Measurements from ENCODE around the gene PRKCB.

The PRKCB gene

DNA sequence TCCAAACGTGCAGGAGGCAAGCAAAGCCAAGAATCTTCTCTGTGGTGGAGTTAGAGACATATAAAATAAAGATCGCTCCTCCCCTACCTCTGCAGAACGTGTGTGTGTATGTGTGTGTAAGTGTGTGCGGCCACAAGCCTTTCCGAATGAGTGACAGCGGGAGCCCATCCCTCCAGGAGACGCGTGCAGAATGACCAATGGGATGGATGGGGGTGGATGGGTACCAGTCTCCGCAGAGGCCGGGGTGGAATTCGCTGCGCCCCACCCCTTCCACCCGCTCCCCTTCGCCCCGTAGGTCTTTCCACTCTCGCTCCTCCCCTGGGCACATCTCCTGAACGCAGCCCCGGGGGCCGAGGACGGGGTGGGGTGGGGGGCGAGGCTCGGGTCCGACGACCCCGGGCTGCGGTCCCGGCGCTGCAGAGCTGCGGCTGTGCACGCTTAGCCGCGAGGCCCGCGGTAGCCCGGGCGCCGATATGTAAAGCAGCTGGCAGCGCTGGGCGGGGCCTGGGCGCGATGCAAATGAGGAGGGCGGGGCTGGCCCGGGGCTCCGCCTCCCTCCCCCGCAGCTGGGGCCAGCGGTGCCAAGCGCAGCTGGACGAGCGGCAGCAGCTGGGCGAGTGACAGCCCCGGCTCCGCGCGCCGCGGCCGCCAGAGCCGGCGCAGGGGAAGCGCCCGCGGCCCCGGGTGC is at the start of gene PRKCB:
PRKCB (plus strand) TSS at position 594 of the 688 bp plus-strand sequence.
- no peaks in the 10 kb centered on the region for H3K27me3 ChIP-seq (ENCODE audit: control insufficient read depth, insufficient read depth, low read length)
- no peaks in the 10 kb centered on the region for H3K36me3 ChIP-seq (ENCODE audit: control insufficient read depth, insufficient read depth, low read length)
- H2AFZ ChIP-seq: peak within 1 kb of the TSS; percentile 33
- H3K4me2 ChIP-seq (ENCODE audit: low read length): peak within 1 kb of the TSS; percentile 44
- H3K4me1 ChIP-seq: no peaks in the 10 kb centered on the region
- no peaks in the 10 kb centered on the region for H3K79me2 ChIP-seq
- H3K9me3 ChIP-seq (ENCODE audit: control insufficient read depth, low read length): no peaks in the 10 kb centered on the region
- TF ChIP-seq, protein P1, sequence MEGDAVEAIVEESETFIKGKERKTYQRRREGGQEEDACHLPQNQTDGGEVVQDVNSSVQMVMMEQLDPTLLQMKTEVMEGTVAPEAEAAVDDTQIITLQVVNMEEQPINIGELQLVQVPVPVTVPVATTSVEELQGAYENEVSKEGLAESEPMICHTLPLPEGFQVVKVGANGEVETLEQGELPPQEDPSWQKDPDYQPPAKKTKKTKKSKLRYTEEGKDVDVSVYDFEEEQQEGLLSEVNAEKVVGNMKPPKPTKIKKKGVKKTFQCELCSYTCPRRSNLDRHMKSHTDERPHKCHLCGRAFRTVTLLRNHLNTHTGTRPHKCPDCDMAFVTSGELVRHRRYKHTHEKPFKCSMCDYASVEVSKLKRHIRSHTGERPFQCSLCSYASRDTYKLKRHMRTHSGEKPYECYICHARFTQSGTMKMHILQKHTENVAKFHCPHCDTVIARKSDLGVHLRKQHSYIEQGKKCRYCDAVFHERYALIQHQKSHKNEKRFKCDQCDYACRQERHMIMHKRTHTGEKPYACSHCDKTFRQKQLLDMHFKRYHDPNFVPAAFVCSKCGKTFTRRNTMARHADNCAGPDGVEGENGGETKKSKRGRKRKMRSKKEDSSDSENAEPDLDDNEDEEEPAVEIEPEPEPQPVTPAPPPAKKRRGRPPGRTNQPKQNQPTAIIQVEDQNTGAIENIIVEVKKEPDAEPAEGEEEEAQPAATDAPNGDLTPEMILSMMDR (IDR thresholded peaks at IDR 0.05): no peak
- no peak within 1 kb of the TSS for H3K4me3 ChIP-seq (ENCODE audit: low read depth, low read length)
- H3K27ac ChIP-seq: no peak within 1 kb of the TSS
- no peak within 1 kb of the TSS for H3K9ac ChIP-seq

DNA sequence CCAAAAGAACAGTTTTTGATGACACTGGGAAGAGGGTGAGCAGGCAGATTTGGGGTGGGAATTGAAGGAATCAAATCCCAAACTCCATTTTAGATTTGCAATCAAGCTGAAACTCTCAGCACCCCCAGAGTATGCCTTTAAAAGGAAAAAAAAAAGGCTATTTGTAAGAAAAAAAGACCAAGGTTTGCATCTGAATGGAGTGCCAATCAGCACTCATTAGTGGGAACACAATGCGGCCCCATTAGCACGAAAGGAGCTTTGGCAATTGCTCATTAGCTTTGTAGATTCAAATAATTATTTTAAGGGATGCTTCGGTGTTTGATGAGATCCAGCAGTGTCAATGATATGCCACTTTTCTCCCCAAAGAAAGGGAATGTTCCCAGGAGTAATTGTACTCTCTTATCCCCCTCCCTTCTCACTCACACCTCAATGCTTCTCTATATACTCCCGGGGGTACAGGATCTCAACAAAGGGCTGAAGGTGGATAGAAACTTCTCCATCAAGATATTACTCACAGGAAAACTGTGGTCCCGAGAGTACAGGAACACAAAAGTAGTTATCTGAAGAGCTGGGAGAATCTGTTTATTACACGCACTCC is 48.7 kb upstream of the PRKCB start:
- no peak overlapping the region for H3K4me2 ChIP-seq (ENCODE audit: low read length)

DNA sequence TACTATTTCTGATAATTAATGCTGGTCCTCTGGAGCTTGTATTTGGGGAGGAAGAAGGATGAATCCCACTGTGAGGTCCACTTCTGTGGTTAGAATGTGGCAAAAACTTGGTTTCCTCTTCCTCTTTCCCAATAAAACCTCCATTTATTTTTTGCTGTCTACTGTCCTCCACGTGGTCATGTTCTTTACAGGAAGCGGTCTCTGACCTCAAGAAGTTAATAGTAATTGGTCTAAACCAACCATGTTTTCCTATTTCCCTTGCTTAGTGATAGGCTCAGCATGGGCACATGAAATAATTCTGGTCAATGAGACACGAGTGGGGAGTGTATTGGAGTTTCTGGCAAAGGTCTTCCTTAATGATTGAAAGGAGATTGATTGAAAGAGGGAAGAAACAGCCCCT is 47.1 kb upstream of the PRKCB start:
- no peak overlapping the region for H3K4me2 ChIP-seq (ENCODE audit: low read length)
- no peak overlapping the region for H3K27ac ChIP-seq
- TF ChIP-seq, protein P1 (IDR thresholded peaks at IDR 0.05): no peak
- no peak overlapping the region for H3K9ac ChIP-seq
- H3K4me1 ChIP-seq: no peaks in the 10 kb centered on the region
- H3K9me3 ChIP-seq (ENCODE audit: control insufficient read depth, low read length): no peaks in the 10 kb centered on the region
- no peak overlapping the region for H2AFZ ChIP-seq
- H3K27me3 ChIP-seq (ENCODE audit: control insufficient read depth, insufficient read depth, low read length): no peaks in the 10 kb centered on the region
- H3K36me3 ChIP-seq (ENCODE audit: control insufficient read depth, insufficient read depth, low read length): no peaks in the 10 kb centered on the region
- H3K4me3 ChIP-seq (ENCODE audit: low read depth, low read length): no peak overlapping the region
- H3K79me2 ChIP-seq: no peaks in the 10 kb centered on the region

More for the DNA sequence above, 48.7 kb upstream of the PRKCB start:
- Histone ChIP-seq H3K9ac (no peak overlapping the region), H3K27ac (no peak overlapping the region), H3K27me3 (ENCODE audit: control insufficient read depth, insufficient read depth, low read length) (no peaks in the 10 kb centered on the region), H2AFZ (no peak overlapping the region), H3K36me3 (ENCODE audit: control insufficient read depth, insufficient read depth, low read length) (no peaks in the 10 kb centered on the region), H3K4me1 (no peaks in the 10 kb centered on the region), H3K79me2 (no peaks in the 10 kb centered on the region), H3K9me3 (ENCODE audit: control insufficient read depth, low read length) (no peaks in the 10 kb centered on the region), H3K4me3 (ENCODE audit: low read depth, low read length) (no peak overlapping the region)
- TF ChIP-seq, protein P1 (IDR thresholded peaks at IDR 0.05): no peak

DNA sequence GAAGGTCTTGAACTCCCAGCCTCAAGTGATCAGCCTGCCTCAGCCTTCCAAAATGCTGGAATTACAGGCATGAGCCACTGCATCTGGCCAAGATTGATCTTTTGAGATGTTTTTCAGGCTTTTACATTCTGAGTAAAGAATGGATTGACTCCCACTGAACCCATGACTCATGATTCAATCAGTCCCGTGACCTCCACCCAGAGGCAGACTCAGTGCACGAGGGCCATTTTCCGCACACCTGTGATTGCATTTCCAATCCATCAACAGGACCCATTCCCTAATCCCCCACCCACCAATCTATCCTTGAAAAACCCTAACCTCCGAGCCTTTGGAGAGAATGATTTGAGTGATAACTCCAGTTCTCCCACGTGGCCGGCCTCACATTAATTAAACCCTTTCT is 40.4 kb upstream of the PRKCB start:
- no peaks in the 10 kb centered on the region for H3K36me3 ChIP-seq (ENCODE audit: control insufficient read depth, insufficient read depth, low read length)
- H3K79me2 ChIP-seq: no peaks in the 10 kb centered on the region
- TF ChIP-seq, protein P1 (IDR thresholded peaks at IDR 0.05): no peak
- H3K27ac ChIP-seq: no peak overlapping the region
- no peak overlapping the region for H3K4me3 ChIP-seq (ENCODE audit: low read depth, low read length)
- no peak overlapping the region for H3K9ac ChIP-seq
- H3K4me1 ChIP-seq: no peaks in the 10 kb centered on the region
- no peak overlapping the region for H3K4me2 ChIP-seq (ENCODE audit: low read length)
- H3K27me3 ChIP-seq (ENCODE audit: control insufficient read depth, insufficient read depth, low read length): no peaks in the 10 kb centered on the region
- no peaks in the 10 kb centered on the region for H3K9me3 ChIP-seq (ENCODE audit: control insufficient read depth, low read length)
- H2AFZ ChIP-seq: no peak overlapping the region

DNA sequence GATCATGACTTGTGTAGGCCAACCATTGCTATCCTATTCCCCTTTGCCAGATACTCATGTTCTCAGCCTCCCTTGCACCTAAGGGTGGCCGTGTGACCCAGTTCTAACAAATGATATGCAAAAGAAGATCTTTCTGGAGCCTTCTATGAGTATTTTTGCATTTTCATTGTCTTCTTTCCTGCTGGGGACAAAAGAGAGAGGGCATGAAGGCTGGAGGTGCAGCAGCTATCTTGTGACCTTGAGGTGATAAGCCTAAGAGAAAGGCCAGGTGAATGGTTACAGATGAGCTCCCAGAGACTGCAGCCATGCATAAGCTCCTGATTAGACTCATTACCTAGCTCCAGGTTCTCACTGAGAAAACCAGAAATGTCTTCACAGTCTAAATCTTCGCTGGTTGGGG is 38.8 kb upstream of the PRKCB start:
- Histone ChIP-seq H3K27me3 (ENCODE audit: control insufficient read depth, insufficient read depth, low read length) (no peaks in the 10 kb centered on the region), H3K4me2 (ENCODE audit: low read length) (no peak overlapping the region)
- TF ChIP-seq, protein P1 (IDR thresholded peaks at IDR 0.05): no peak

More for the DNA sequence above, 38.8 kb upstream of the PRKCB start:
- Histone ChIP-seq H3K9me3 (ENCODE audit: control insufficient read depth, low read length) (no peaks in the 10 kb centered on the region), H3K9ac (no peak overlapping the region), H3K36me3 (ENCODE audit: control insufficient read depth, insufficient read depth, low read length) (no peaks in the 10 kb centered on the region), H3K4me3 (ENCODE audit: low read depth, low read length) (no peak overlapping the region), H2AFZ (no peak overlapping the region), H3K27ac (no peak overlapping the region), H3K4me1 (no peaks in the 10 kb centered on the region), H3K79me2 (no peaks in the 10 kb centered on the region)

All from parathyroid adenoma (tissue), 2 donors.